ENCODE results near the gene DCAF16. TPM values are rescaled to one million over a fixed set of nuclear protein-coding genes. Genes with fewer than 3 reads are reported as not detected.
"Not testable (repeated sequence)": the region's sequence is repeated elsewhere in the genome, so short reads cannot be mapped to it uniquely, and the experiment has no call there.

DCAF16 gene
- total RNA-seq = 10 to 100 TPM; 15.4 to 21.2 TPM
- long read RNA-seq, full-length matches to known transcripts = 4 of 9 reads
- long read RNA-seq, partial matches to known transcripts = 0 of 9 reads
- long read RNA-seq, other reads (novel, unspliced or antisense) = 5 of 9 reads

DNA sequence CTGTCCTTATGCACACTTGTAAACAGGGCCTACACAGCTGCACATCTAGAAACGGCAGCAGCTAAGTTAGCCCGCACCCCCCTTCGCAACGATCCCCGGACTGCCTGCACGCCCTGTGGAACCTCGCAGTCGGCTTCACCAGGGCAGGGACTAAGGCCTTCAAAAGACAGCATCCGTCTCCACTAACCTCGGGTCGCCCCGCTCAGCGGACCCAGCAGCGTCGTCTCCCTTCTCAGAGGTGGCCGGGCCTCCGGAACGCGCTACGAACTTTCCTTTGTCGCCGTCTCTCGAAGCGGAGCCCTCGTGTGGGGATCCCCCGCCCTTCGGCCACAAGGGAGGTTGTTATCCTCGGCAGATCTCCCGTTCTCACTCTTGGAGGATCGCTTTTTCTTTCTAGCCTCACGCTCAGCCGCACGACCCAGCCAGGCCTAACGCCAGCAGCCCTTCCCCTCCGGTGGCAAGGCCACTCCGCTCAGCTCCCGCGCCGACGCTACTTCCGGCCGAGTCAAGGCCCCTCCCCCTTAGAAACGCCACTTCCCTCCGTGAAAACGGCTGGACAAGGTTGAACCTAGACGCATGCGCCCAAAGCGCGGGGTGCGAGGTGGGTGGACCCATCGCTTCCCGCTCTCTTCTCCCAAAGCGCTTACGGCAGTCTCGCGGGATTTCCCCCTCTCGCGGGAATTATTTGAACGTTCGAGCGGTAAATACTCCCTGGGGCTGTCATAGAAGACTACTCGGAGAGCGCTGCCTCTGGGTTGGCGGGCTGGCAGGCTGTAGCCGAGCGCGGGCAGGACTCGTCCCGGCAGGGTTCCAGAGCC, at the start of gene DCAF16, which contains the start of gene NCAPG:
Gene DCAF16, minus strand, starts transcription at position 498 of the 818 bp plus-strand sequence. CDS start 6,616 bp downstream, outside the sequence.
Gene NCAPG, plus strand, starts transcription at position 720 of the 818 bp plus-strand sequence. CDS start 99 bp downstream, outside the sequence.
- peak; percentile 100 for ATAC-seq
- intact Hi-C loops (cut with DNase I) = loop anchor here in 1 of 2 donors (10.0 kb wide), 1 partner anchor 214 kb away; the partner anchor contains the start of gene LCORL
- DNase-seq = peak; percentile 99

DNA sequence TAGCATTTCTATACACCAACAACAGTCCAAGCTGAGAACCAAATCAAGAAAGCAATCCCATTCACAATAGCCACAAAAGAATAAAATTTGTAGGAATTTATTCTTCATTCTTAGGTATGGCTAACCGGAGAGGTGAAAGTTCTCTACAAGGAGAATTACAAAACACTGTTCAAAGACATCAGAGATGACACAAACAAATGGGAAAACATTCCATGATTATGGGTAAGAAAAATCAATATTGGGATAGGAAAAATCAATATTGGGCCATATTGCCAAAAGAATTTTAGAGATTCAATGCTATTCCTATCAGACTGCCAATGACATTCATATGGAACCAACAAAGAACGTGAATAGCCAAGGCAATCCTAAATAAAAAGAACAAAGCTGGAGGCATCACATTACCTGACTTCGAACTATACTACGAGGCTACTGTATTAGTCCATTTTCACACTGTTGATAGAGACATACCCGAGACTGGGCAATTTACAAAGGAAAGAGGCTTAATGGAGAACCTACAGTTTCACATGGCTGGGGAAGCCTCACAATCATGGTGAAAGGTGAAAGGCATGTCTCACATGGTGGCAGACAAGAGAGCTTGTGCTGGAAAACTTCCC, 49.3 kb upstream of the DCAF16 start:
- no peak for DNase-seq
- intact Hi-C loops (cut with DNase I) = no loop called here

DNA sequence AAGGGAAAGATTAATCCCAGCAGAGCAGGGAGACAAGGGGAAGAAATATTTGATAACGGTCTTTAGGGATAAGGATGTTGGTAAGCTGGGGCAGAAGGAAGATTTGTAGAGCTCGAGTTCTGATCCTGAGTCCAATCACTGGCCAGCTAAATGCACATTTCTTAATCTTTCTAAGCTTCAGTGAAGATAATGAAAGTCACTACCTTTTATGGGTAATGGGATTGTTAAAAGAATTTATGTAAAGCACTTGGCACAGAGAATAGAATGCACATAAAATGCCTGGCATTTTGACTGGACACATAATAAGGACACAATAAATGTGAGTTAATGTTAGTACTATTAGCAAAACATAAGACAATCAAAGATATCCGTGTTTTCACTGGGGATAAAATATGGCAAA, 43.5 kb upstream of the DCAF16 start:
- ATAC-seq (no peak), DNase-seq (no peak)
- intact Hi-C loops (cut with DNase I) = no loop called here

More for the DNA sequence above, 49.3 kb upstream of the DCAF16 start:
- no peak for ATAC-seq

DNA sequence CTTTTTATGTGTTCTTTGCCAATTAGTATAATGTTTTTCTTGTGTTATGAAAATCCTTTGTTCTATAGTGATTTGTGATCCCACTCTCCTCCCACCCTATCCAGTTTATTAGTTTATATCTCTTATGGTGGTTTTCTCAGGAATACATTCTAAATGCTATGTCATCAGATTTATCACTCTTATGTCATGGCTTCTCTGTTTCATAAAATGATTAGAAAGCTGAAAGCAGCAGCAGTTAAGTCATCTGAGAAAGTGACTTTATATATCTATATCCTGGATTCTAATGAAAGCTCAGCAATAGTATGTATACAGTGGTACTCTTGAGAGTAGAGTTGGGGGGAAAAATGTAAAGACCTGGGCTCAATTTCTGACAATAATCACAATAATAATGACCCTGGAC, 41.4 kb upstream of the DCAF16 start:
- no peak for DNase-seq
- ATAC-seq = no peak
- intact Hi-C loops (cut with DNase I) = no loop called here

DNA sequence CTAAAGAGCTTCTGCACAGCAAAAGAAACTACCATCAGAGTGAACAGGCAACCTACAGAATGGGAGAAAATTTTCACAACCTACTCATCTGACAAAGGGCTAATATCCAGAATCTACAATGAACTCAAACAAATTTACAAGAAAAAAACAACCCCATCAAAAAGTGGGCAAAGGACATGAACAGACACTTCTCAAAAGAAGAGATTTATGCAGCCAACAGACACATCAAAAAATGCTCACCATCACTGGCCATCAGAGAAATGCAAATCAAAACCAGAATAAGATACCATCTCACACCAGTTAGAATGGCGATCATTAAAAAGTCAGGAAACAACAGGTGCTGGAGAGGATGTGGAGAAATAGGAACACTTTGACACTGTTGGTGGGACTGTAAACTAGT, 39.7 kb upstream of the DCAF16 start:
- ATAC-seq; DNase-seq; intact Hi-C loops (cut with DNase I): not testable (repeated sequence)

DNA sequence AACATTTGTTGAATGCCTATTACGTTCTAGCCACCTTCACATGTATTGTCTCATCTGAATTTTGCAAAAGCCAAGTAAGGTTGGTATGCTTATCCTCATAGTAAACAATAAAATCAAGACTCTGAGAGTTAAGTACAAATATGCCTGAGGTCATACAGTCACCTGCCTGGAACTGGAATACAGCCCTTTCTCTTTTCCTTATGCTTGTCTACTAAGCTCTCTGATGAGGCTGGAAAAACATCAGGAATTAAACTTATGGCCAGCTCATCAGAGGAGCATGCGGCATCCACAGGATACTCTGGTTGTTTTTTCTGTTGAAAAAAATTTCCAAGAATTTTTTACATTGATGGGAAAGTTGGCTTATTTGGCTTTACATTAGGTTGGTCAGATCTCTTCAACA, 35.7 kb upstream of the DCAF16 start:
- ATAC-seq (no peak), DNase-seq (no peak)
- intact Hi-C loops (cut with DNase I) = no loop called here

DNA sequence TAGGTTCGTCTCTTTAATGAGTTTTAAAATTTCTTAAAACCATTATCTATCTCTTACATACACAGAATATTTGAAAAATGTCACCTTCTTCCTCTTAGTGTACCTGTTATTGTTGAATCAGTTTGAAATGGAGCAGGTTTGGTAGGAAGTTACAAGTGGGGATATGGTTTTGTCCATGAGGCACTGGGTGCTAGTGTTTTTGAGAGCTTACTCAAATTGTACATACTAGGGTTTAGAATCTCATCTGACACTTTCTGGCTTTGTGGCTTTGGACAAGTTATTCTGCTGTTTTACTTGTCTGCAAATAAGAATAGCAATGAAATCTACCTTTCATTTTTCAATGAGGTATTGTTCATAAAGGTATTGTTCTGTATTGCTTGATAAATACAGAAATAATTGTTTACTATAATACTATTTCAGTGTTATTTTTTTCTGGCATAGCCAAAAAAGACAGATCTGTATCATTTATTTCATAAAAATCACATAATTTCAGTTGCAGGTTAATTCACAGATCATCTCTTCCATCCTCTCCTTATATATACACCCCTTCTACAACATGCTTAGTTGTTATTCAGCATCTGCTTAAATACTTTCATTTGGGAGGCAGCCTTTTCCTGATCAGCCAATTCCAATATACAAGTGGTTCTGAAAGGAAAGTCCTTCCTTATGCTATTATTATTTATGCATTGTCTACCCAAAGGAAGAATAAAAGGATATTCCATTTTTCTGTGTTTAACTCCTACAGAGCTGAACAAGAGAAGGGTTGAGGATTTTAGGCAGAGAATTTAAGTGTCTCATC, 13.5 kb upstream of the DCAF16 start:
- intact Hi-C loops (cut with DNase I) = loop anchor here in 1 of 2 donors (10.0 kb wide), 1 partner anchor 761 kb away; no protein-coding TSS in a partner anchor
- DNase-seq = no peak
- no peak for ATAC-seq

DNA sequence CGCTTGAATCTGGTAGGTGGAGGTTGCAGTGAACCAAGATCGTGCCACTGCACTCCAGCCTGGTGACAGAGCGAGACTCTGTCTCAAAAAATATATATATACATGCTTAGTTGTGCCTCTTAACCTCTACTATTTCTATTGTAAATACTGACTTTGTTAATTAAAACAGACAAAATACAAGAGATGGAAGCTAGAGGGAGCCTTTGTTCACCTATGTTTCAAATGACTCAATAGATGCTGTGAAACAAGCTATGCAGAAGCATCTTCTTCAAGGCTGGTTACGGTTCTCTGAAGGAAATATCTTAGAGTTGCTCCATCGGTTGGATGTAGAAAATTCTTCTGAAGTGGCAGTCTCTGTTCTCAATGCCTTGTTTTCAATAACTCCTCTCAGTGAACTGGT, 6.5 kb upstream of the DCAF16 start:
- no peak for DNase-seq
- ATAC-seq = peak in 1 of 2 donors; percentile 58
- intact Hi-C loops (cut with DNase I) = loop anchor here in 1 of 2 donors (5.0 to 10.0 kb wide), 2 partner anchors 208 to 775 kb away; partner anchors contain the start of gene LCORL

DNA sequence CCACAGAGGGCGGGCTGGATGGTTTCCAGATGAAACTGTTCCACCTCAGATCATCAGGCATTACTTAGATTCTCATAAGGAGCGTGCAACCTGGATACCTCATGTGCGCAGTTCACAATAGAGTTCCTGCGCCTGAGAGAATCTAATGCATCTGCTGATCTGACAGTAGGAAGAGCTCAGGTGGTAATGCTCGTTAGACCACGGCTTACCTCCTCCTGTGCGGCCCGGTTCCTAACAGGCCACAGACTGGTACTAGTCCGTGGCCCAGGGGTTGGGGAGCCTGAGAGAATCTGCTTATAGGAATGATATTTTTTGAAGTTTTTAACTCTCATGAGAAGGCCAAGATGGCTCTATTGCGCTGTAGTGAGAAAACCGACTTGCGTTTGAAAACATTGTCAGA, 5.6 kb upstream of the DCAF16 start:
- DNase-seq = no peak
- intact Hi-C loops (cut with DNase I) = loop anchor here in 1 of 2 donors (5.0 to 10.0 kb wide), 2 partner anchors 209 to 776 kb away; partner anchors contain the start of gene LCORL
- ATAC-seq = no peak

DNA sequence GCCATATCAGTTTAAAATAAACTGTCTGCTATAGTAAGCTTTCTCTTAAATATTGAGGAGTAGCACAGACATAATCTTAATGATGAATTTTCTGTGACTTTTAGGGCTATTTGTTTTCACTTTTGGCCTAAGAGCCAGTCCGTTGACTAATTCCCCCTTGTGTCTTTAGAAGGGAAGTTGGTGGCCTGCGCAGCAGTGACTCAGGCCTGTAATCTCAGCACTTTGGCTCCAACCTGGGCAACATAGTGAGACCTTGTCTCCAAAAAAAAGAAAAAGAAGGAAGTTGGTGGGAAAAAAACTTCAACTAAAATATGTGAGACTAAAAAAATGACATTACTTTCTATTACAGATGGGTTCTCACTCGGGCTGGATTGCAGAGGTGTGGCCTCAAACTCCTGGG, 3.6 kb upstream of the DCAF16 start:
- ATAC-seq (no peak), DNase-seq (no peak)
- intact Hi-C loops (cut with DNase I) = loop anchor here in 1 of 2 donors (10.0 kb wide), 1 partner anchor 211 kb away; the partner anchor contains the start of gene LCORL

DNA sequence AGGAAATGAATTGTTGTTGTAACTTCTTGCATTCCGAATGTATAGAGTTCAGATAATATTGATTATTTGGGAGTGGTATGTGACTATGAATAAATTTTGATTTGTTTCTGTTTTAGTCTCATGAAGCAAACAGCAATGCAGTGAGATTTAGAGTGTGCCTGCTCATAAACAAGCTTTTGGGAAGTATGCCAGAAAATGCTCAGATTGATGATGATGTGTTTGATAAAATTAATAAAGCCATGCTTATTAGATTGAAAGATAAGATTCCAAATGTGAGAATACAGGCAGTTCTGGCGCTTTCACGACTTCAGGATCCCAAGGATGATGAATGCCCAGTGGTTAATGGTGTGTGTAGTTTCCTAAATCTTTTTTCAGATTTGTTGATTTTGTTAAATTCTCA, 2.2 kb upstream of the DCAF16 start:
- DNase-seq = no peak

DNA sequence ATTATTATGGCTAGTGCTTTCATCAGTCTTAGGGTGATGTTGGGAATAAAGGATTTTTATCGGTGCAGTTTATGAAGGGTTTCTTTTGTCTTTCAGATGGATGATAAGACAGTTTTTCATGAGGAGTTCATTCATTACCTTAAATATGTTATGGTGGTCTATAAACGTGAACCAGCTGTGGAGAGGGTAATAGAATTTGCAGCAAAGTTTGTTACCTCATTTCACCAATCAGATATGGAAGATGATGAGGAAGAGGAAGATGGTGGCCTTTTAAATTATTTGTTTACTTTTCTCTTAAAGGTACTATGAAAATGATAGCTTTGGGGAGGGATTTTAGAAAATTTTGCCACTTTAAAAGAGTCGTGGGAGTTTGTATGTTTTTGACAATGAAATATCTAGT, 1.6 kb upstream of the DCAF16 start:
- DNase-seq (no peak), ATAC-seq (no peak)
- intact Hi-C loops (cut with DNase I) = loop anchor here in 1 of 2 donors (10.0 kb wide), 1 partner anchor 213 kb away; the partner anchor contains the start of gene LCORL

More for the DNA sequence above, 2.2 kb upstream of the DCAF16 start:
- intact Hi-C loops (cut with DNase I) = loop anchor here in 1 of 2 donors (10.0 kb wide), 1 partner anchor 212 kb away; the partner anchor contains the start of gene LCORL
- ATAC-seq = no peak

DNA sequence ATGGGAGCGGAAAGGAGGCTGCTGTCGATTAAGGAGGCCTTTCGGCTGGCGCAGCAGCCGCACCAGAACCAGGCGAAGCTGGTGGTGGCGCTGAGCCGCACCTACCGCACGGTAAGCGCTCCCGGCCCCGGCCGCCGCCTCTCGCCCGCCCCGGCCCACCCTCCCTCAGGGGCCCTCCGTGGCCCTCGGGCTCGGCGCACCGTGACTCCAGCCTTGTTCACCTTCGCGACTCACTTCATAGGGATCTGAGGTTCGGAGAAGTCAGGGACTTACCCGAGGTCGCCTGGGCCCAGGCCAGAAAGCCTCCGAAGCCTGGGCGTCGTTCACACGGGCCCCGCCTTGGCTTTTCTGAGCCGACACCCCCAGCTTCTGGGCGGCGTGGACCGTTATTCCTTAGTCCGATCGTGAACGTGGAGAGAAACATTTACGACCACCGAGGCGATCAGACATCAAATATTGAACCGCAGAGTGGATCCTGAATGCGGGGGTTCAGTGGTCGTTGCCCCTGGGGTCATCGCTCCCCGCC, 584 bp upstream of the DCAF16 start:
- intact Hi-C loops (cut with DNase I) = loop anchor here in 1 of 2 donors (10.0 kb wide), 1 partner anchor 214 kb away; the partner anchor contains the start of gene LCORL
- DNase-seq = peak; percentile 26
- ATAC-seq = peak in 1 of 2 donors; percentile 22

DNA sequence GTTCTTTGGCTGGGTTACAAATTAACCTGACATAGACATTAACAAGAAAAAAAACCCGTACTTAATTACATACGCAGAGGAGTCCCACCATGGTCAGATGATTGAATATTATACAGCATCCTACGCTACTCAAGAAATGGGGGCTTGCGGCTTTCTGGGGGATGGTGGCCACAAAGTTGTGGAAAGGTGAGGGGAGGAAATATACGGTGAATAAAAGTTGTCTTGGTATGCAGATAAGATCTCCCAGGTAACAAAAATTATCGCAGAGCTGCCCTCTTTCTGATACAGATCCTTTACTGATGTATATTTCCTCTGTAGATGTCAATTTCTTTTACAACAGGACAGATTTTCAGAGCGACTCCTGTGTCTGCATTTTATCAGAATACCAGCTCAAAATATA, 890 bp downstream of the DCAF16 start:
- DNase-seq = no peak
- intact Hi-C loops (cut with DNase I) = loop anchor here in 1 of 2 donors (5.0 to 10.0 kb wide), 2 partner anchors 215 to 257 kb away; partner anchors contain the start of gene LCORL
- ATAC-seq = no peak

DNA sequence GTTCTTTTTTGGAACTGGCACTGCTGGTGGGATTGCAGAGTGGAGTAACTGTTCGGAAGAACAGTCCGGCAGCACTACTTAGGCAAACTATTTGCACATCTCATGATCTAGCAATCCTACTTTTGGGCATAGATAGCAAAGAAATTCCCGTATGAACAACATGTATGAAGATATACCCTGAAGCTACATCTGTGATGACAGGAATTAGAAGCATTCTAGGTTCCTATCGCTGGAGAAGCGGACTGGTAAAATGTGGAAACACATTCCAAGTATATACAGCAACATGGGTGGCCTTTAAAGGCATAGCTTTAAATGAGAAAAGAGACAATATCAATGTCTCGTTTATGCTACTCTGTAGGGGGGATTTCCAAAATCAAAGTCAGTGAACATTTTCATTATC, 3.1 kb downstream of the DCAF16 start:
- no peak for DNase-seq
- intact Hi-C loops (cut with DNase I) = loop anchor here in 1 of 2 donors (5.0 kb wide), 1 partner anchor 255 kb away; no protein-coding TSS in a partner anchor
- no peak for ATAC-seq

DNA sequence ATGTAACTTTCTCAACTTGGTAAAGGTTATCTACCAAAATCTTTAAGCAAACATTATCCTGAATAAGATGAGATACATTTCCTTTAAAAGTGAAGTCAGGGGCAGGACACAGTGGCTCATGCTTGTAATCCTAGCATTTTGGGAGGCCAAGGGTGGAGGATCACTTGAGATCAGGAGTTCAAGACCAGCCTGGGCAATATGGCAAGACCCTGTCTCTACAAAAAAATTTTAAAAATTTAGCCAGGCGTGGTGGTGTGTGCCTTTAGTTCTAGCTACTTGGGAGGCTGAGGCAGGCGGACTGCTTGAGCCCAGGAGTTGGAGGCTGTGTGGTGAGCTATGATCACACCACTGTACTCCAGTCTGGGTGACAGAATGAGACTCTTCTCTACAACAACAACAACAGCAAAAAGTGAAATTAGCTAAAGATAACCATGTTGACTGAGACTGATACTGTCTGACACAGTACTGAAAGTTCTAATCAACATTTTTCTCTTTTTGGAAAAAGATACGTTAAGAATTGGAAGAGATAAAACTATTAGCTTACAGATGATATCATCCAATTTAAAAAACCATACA, 4.9 kb downstream of the DCAF16 start:
- DNase-seq (no peak), ATAC-seq (no peak)
- intact Hi-C loops (cut with DNase I) = loop anchor here in 1 of 2 donors (5.0 kb wide), 1 partner anchor 253 kb away; no protein-coding TSS in a partner anchor

DNA sequence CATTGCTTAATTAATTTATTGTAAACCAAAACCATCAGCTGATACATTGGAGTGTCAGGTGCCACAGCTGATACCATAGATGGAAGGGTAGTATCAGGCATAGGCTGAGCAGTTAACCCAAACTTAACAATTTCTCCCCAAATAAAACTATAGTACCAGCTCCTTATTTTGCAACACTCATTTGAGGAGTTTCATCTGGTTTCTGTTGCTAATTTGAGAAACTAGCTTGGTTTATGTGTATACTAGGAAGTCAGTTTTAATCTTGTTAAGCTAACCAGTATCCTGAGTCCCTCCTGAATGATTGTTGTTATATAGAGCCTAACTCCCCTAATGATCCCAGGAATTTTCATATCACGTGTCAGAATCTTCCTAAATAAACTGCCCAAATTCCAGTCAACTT, 12.7 kb downstream of the DCAF16 start:
- no peak for ATAC-seq
- intact Hi-C loops (cut with DNase I) = no loop called here
- no peak for DNase-seq

DNA sequence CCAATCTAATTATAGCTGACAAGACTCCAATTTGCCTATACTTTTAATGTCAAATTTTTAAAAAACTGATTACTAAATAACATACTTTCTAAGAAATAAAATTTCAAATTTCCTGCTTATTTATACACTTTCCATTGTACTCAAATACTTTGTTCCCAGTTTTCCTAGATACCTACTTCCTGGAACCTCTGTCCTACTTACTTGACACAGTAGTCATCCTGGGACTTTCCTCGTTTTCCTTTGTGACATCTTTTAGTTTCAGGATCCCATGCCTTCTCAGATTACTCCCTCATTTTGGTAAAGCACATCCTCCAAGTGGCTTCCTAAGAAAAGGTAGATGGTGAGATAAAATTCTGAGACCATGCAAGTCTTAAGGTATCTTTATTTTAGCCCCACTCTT, 15.8 kb downstream of the DCAF16 start:
- no peak for DNase-seq
- intact Hi-C loops (cut with DNase I) = no loop called here
- ATAC-seq = no peak

Data from left cardiac atrium (tissue), 4 donors.